SK-N-SH (cell line): ENCODE data around the gene SEPTIN12. TPM values are rescaled to one million over a fixed set of nuclear protein-coding genes. Genes with fewer than 3 reads are reported as not detected.
A peak's percentile ranks its signal among the peaks of the same experiment; 100 is the strongest.

Experiments
- CTCF ChIA-PET: fragments of 300-600, 350-600 bp; formaldehyde crosslinking; extraction: SDS; loops from one replicate; lab custom pipeline; 2021; lab: Yijun Ruan, JAX
- POLR2A ChIA-PET: fragments of 350-600 bp; sonication (Branson Sonifier 250); formaldehyde crosslinking; extraction: SDS; loops from one replicate; lab custom pipeline; 2020; ENCODE audit warnings: antibody characterized with exemption, inconsistent platforms; lab: Yijun Ruan, JAX
- DNase-seq: peaks from one replicate; pipeline ENCODE4 v3.0.0; 2012
- H2AFZ ChIP-seq: fragments of 200-600 bp; sonication (generic); 2 replicates; pipeline ENCODE4 v1.8.1; 2016; ENCODE audit warnings: antibody characterized with exemption, mild to moderate bottlenecking, low read depth
- H3F3A ChIP-seq: fragments of 200-600 bp; sonication (generic); replicated peaks from 2 replicates; pipeline ENCODE3; 2016; ENCODE audit warnings: antibody characterized with exemption, mild to moderate bottlenecking; ENCODE audit not compliant: insufficient read depth
- H3K27ac ChIP-seq, 2 experiments: fragments of 200-500 bp in 1 of 2; fragments of 200-600 bp in 1 of 2; sonication (Bioruptor generic) in 1 of 2; sonication (generic), shearing (Covaris generic) in 1 of 2; 2 replicates each; pipeline versions ENCODE4 v1.5.1 to v1.6.1; 2014 to 2016; ENCODE audit warnings: low read depth in 2 of 2, inconsistent platforms in 1 of 2, low read length in 1 of 2, mild to moderate bottlenecking in 1 of 2, mixed read lengths in 1 of 2
- H3K27me3 ChIP-seq: fragments of 200-600 bp; sonication (generic), shearing (Covaris generic); 2 replicates; pipeline ENCODE4 v1.6.1; 2016; ENCODE audit warnings: mixed run types; ENCODE audit not compliant: insufficient read depth
- H3K36me3 ChIP-seq, 2 experiments: fragments of 200-500 bp in 1 of 2; fragments of 200-600 bp in 1 of 2; sonication (Bioruptor generic) in 1 of 2; sonication (generic) in 1 of 2; replicated peaks in 1 of 2; 2 replicates each; pipeline versions ENCODE3 to v1.5.1; 2014 to 2016; ENCODE audit warnings: low read length in 1 of 2, mild to moderate bottlenecking in 1 of 2; ENCODE audit not compliant: insufficient read depth in 2 of 2, control insufficient read depth in 1 of 2
- H3K4me1 ChIP-seq, 2 experiments: fragments of 200-500 bp in 1 of 2; fragments of 200-600 bp in 1 of 2; sonication (Bioruptor generic) in 1 of 2; sonication (generic), shearing (Covaris generic) in 1 of 2; 2 replicates each; pipeline versions ENCODE4 v1.5.1 to v1.6.1; 2014 to 2016; ENCODE audit warnings: low read depth in 1 of 2, low read length in 1 of 2, mixed run types in 1 of 2; ENCODE audit not compliant: insufficient read depth in 2 of 2, control insufficient read depth in 1 of 2
- H3K4me2 ChIP-seq: fragments of 200-600 bp; sonication (generic), shearing (Covaris generic); 2 replicates; pipeline ENCODE4 v1.6.1; 2017; ENCODE audit warnings: mixed run types
- H3K4me3 ChIP-seq, 2 experiments: fragments of 200-500 bp in 1 of 2; fragments of 200-600 bp in 1 of 2; sonication (Bioruptor generic) in 1 of 2; sonication (generic), shearing (Covaris generic) in 1 of 2; 2 replicates each; pipeline versions ENCODE4 v1.5.1 to v1.8.1; 2014 to 2016; ENCODE audit warnings: low read depth in 2 of 2, inconsistent platforms in 1 of 2, low read length in 1 of 2, mild to moderate bottlenecking in 1 of 2, mixed read lengths in 1 of 2, moderate library complexity in 1 of 2
- H3K79me2 ChIP-seq: fragments of 200-600 bp; sonication (generic); 2 replicates; pipeline ENCODE4 v1.8.1; 2017; ENCODE audit warnings: mild to moderate bottlenecking; ENCODE audit not compliant: insufficient read depth
- H3K9ac ChIP-seq: fragments of 200-600 bp; sonication (generic); 2 replicates; pipeline ENCODE4 v1.6.1; 2017; ENCODE audit warnings: mixed run types
- H3K9me2 ChIP-seq: fragments of 200-600 bp; sonication (generic); 2 replicates; pipeline ENCODE4 v1.6.1; 2017; ENCODE audit warnings: mixed run types
- H3K9me3 ChIP-seq: fragments of 200-600 bp; sonication (generic); 2 replicates; pipeline ENCODE4 v1.6.1; 2017; ENCODE audit warnings: mixed run types, mild to moderate bottlenecking, moderate library complexity
- H4K20me1 ChIP-seq: fragments of 200-600 bp; sonication (generic); 2 replicates; pipeline ENCODE4 v1.6.1; 2017; ENCODE audit warnings: mild to moderate bottlenecking, mixed run types; ENCODE audit not compliant: insufficient read depth
- CTCF ChIP-seq: fragments of 200-600 bp; sonication (generic); IDR thresholded peaks from 2 replicates; pipeline ENCODE4 v1.6.1; 2017; ENCODE audit warnings: antibody characterized with exemption, mild to moderate bottlenecking, moderate library complexity
- EP300 ChIP-seq, 2 experiments: IDR thresholded peaks; 2 replicates each; pipeline versions ENCODE4 v1.4.0 to v1.6.1; 2012; ENCODE audit warnings: borderline replicate concordance in 1 of 2, low read depth in 1 of 2, low read length in 1 of 2
- EZH2phosphoT487 ChIP-seq: fragments of 200-600 bp; sonication (generic); IDR thresholded peaks from 2 replicates; pipeline ENCODE4 v1.6.1; 2017; ENCODE audit warnings: low read depth, mixed run types, mild to moderate bottlenecking, antibody characterized with exemption, moderate library complexity, borderline replicate concordance
- FOSL2 ChIP-seq: IDR thresholded peaks from 2 replicates; pipeline ENCODE4 v1.4.0; 2012; ENCODE audit warnings: low read depth, mild to moderate bottlenecking, moderate library complexity, borderline replicate concordance
- FOXJ3 ChIP-seq: sonication (generic); formaldehyde crosslinking; IDR thresholded peaks from 2 replicates; pipeline ENCODE4 v1.5.1; 2020; ENCODE audit warnings: mild to moderate bottlenecking, missing genetic modification reagents
- FOXM1 ChIP-seq: IDR thresholded peaks from 2 replicates; pipeline ENCODE4 v1.4.0; 2012; ENCODE audit warnings: low read depth, mild to moderate bottlenecking
- GABPA ChIP-seq: IDR thresholded peaks from 2 replicates; pipeline ENCODE4 v1.4.0; 2012; ENCODE audit warnings: low read depth, mild to moderate bottlenecking
- GATA2 ChIP-seq: sonication (generic); formaldehyde crosslinking; IDR thresholded peaks from 2 replicates; pipeline ENCODE4 v1.5.0; 2020; ENCODE audit warnings: mild to moderate bottlenecking, missing genetic modification reagents
- JUND ChIP-seq: IDR thresholded peaks from 2 replicates; pipeline ENCODE4 v1.4.0; 2012
- MAX ChIP-seq: IDR thresholded peaks from 2 replicates; pipeline ENCODE4 v1.4.0; 2012; ENCODE audit warnings: low read depth
- MEF2A ChIP-seq: IDR thresholded peaks from 2 replicates; pipeline ENCODE4 v1.4.0; 2012; ENCODE audit warnings: low read depth, borderline replicate concordance
- MXI1 ChIP-seq: IDR thresholded peaks from 2 replicates; pipeline ENCODE4 v1.6.1; 2012; ENCODE audit warnings: mild to moderate bottlenecking, low read depth, low read length, improper control_type of control experiment
- NFIC ChIP-seq: IDR thresholded peaks from 2 replicates; pipeline ENCODE4 v1.4.0; 2012; ENCODE audit warnings: borderline replicate concordance
- PBX3 ChIP-seq: IDR thresholded peaks from 2 replicates; pipeline ENCODE4; 2012
- POLR2AphosphoS5 ChIP-seq: IDR thresholded peaks from 2 replicates; pipeline ENCODE4 v1.6.1; 2012; ENCODE audit warnings: low read depth, low read length
- RAD21 ChIP-seq: IDR thresholded peaks from 2 replicates; pipeline ENCODE4 v1.6.1; 2012; ENCODE audit warnings: mild to moderate bottlenecking, low read length
- RCOR1 ChIP-seq: fragments of 150-350 bp; IDR thresholded peaks from 2 replicates; pipeline ENCODE4 v1.6.1; 2017; ENCODE audit warnings: antibody characterized with exemption, low read length
- RFX5 ChIP-seq: IDR thresholded peaks from 2 replicates; pipeline ENCODE4 v1.6.1; 2012; ENCODE audit warnings: mild to moderate bottlenecking, improper control_type of control experiment, low read length
- RXRA ChIP-seq: IDR thresholded peaks from 2 replicates; pipeline ENCODE4 v1.4.0; 2012; ENCODE audit warnings: low read depth, mild to moderate bottlenecking, borderline replicate concordance
- SIN3A ChIP-seq: IDR thresholded peaks from 2 replicates; pipeline ENCODE4 v1.6.1; 2012; ENCODE audit warnings: low read depth, mild to moderate bottlenecking, low read length, moderate library complexity, borderline replicate concordance
- SMC3 ChIP-seq: IDR thresholded peaks from 2 replicates; pipeline ENCODE4 v1.6.1; 2012; ENCODE audit warnings: low read depth, low read length, improper control_type of control experiment
- TAF1 ChIP-seq: IDR thresholded peaks from 2 replicates; pipeline ENCODE4 v1.6.1; 2012; ENCODE audit warnings: low read depth, mild to moderate bottlenecking, low read length, moderate library complexity, borderline replicate concordance
- TCF12 ChIP-seq: IDR thresholded peaks from 2 replicates; pipeline ENCODE4 v1.4.0; 2012
- TEAD4 ChIP-seq: IDR thresholded peaks from 2 replicates; pipeline ENCODE4 v1.4.0; 2012; ENCODE audit warnings: mild to moderate bottlenecking, borderline replicate concordance; ENCODE audit not compliant: insufficient read depth
- USF1 ChIP-seq: IDR thresholded peaks from 2 replicates; pipeline ENCODE4 v1.4.0; 2012; ENCODE audit warnings: low read depth, borderline replicate concordance
- USF2 ChIP-seq: fragments of 150-350 bp; IDR thresholded peaks from 2 replicates; pipeline ENCODE4 v1.6.1; 2017; ENCODE audit warnings: antibody characterized with exemption, low read length, low read depth, borderline replicate concordance
- YY1 ChIP-seq: IDR thresholded peaks from 2 replicates; pipeline ENCODE4 v1.4.0; 2012; ENCODE audit warnings: low read depth, mild to moderate bottlenecking
- ZBTB33 ChIP-seq: IDR thresholded peaks from 2 replicates; pipeline ENCODE4 v1.4.0; 2012; ENCODE audit warnings: low read depth, borderline replicate concordance
- WGBS: methylation state at CpG from one replicate; pipeline ENCODE4 v1.1.6; 2017; ENCODE audit warnings: low lambda C conversion rate; 5-methylcytosine and 5-hydroxymethylcytosine counted together
- polyA plus RNA-seq, 3 experiments: library from polyadenylated mRNA; depleted of rRNA; stranded (reverse); fragments of >200 nt; gene quantifications; 2 replicates each; pipeline ENCODE4 v1.2.3, GENCODE V29; 2012

SEPTIN12 gene
- polyA plus RNA-seq, 1 of the 3 experiments (the other 2 are of a cell fraction), result 0.07 TPM

GRCh38 chr16:4768549-4769305 lies 19.4 kb downstream of the SEPTIN12 start:
- H4K20me1 ChIP-seq, result no peaks in the 10 kb centered on the region
- H3K27me3 ChIP-seq, result no peaks in the 10 kb centered on the region
- H3K4me1 ChIP-seq, result peaks cover 5 to 23% of the 10 kb centered on the region in 2 experiments; a peak in 2 of 4 replicates
- H3K4me3 ChIP-seq, result peak overlapping the region; percentile 52 to 65
- DNase-seq, result peak; percentile 95
- H3K9ac ChIP-seq, result peak overlapping the region; percentile 66
- H3K4me2 ChIP-seq, result peak overlapping the region; percentile 78
- no peaks in the 10 kb centered on the region for H3K9me3 ChIP-seq
- peaks cover 1 to 6% of the 10 kb centered on the region in 2 experiments for H3K36me3 ChIP-seq
- H3K9me2 ChIP-seq, result no peaks in the 10 kb centered on the region
- peak overlapping the region; percentile 79 to 82 for H3K27ac ChIP-seq
- peaks cover 6% of the 10 kb centered on the region for H3F3A ChIP-seq
- 5% methylated on average over 31 of the region's 48 CpGs for WGBS
- H3K79me2 ChIP-seq, result peaks cover 31% of the 10 kb centered on the region
- peak overlapping the region; percentile 88; the same call in 1 of the 2 replicates for H2AFZ ChIP-seq
- ChIA-PET POLR2A (interaction anchor here (1.3 to 2.8 kb wide), 4 partner anchors 9 to 34 kb away, joined by 3 to 16 read pairs (median 6); partner anchors contain the start of genes ANKS3, DNAAF8 and ROGDI), CTCF (no interaction called here)
- TF ChIP-seq EZH2phosphoT487, result no peak
- TF ChIP-seq USF2, result no peak
- no peak for TF ChIP-seq SMC3
- peak; percentile 34; the same call in 1 of the 2 replicates for TF ChIP-seq MAX
- no peak for TF ChIP-seq YY1
- TF ChIP-seq POLR2AphosphoS5, result peak; percentile 94
- no peak for TF ChIP-seq TCF12
- TF ChIP-seq RCOR1, result peak; percentile 14
- no peak for TF ChIP-seq PBX3
- TF ChIP-seq MXI1, result no peak
- peak; percentile 85 for TF ChIP-seq GABPA
- no peak for TF ChIP-seq CTCF
- TF ChIP-seq FOXJ3 (CRISPR knock-in tag), result no peak
- no peak for TF ChIP-seq RFX5
- no peak for TF ChIP-seq EP300 (IDR thresholded peaks at IDR 0.05; ENCODE audit: borderline replicate concordance in 1 of 2, low read depth in 1 of 2, low read length in 1 of 2)
- TF ChIP-seq RAD21, result no peak
- TF ChIP-seq GATA2 (CRISPR knock-in tag), result no peak
- no peak for TF ChIP-seq FOXM1
- TF ChIP-seq FOSL2, result no peak
- no peak for TF ChIP-seq TEAD4
- TF ChIP-seq TAF1, result peak; percentile 53
- no peak for TF ChIP-seq NFIC
- no peak for TF ChIP-seq RXRA
- no peak for TF ChIP-seq USF1
- TF ChIP-seq MEF2A, result no peak
- TF ChIP-seq ZBTB33, result peak; percentile 97
- TF ChIP-seq JUND, result no peak
- TF ChIP-seq SIN3A, result peak; percentile 68; the same call in 1 of the 2 replicates
